T-cell (primary cell): Measurements from ENCODE around the gene MYO5A. TPM values are rescaled to one million over a fixed set of nuclear protein-coding genes. Genes with fewer than 3 reads are reported as not detected.

Experiments used
- ATAC-seq, 4 experiments: fragments of 200-7000 bp in 3 of 4; fragments of 150-1000 bp in 1 of 4; cut with Tn5 transposase; replicated peaks in 1 of 4; 1 replicate in 3 of 4; 2 replicates in 1 of 4; pipeline ENCODE4 v1.10.0; 2021; ENCODE audit warnings: moderate library complexity in 3 of 4, mild to moderate bottlenecking in 2 of 4, moderate number of reproducible peaks in 1 of 4
- CTCF ChIA-PET, 2 donors: fragments of 300-600 bp; sonication (Branson Sonifier 250); formaldehyde crosslinking; loops; one replicate each; lab custom pipeline; 2022; ENCODE audit warnings: antibody characterized with exemption in 2 of 2; lab: Charles Lee
- POLR2A ChIA-PET, 2 donors: fragments of 300-600 bp; sonication (Branson Sonifier 250); formaldehyde crosslinking; loops; one replicate each; lab custom pipeline; 2022; ENCODE audit warnings: antibody characterized with exemption in 2 of 2; lab: Charles Lee
- DNase-seq, 35 experiments: peaks; one replicate each; pipeline versions ENCODE4 v3.0.0 to v3.0.0-alpha.2; 2013 to 2023
- H3K27ac ChIP-seq: one replicate; pipeline ENCODE4 v1.5.1; 2013; ENCODE audit warnings: low read length
- H3K27me3 ChIP-seq, 2 experiments: replicated peaks in 1 of 2; 1 replicate in 1 of 2; 2 replicates in 1 of 2; pipeline versions ENCODE4 v1.6.1 to v1.7.0; 2013; ENCODE audit warnings: low read length in 1 of 2, mixed read lengths in 1 of 2; ENCODE audit not compliant: control insufficient read depth in 2 of 2, insufficient read depth in 2 of 2; ENCODE audit errors: extremely low read depth in 1 of 2
- H3K36me3 ChIP-seq, 2 donors: 1 replicate in 1 of 2; 2 replicates in 1 of 2; pipeline versions ENCODE4 v1.6.1 to v1.7.0; 2013; ENCODE audit warnings: low read length in 1 of 2; ENCODE audit not compliant: control insufficient read depth in 2 of 2, insufficient read depth in 1 of 2; ENCODE audit errors: extremely low read depth in 1 of 2
- H3K4me1 ChIP-seq, 2 experiments: 1 replicate in 1 of 2; 2 replicates in 1 of 2; pipeline versions ENCODE4 v1.6.1 to v1.7.0; 2013; ENCODE audit warnings: low read length in 2 of 2, mixed read lengths in 1 of 2; ENCODE audit not compliant: insufficient read depth in 2 of 2, control insufficient read depth in 1 of 2; ENCODE audit errors: extremely low read depth in 1 of 2
- H3K4me3 ChIP-seq, 2 donors: 1 replicate in 1 of 2; 2 replicates in 1 of 2; pipeline versions ENCODE4 v1.5.1 to v1.7.0; 2013; ENCODE audit warnings: mild to moderate bottlenecking in 2 of 2, low read length in 1 of 2, moderate library complexity in 1 of 2; ENCODE audit not compliant: control insufficient read depth in 1 of 2; ENCODE audit errors: extremely low read depth in 1 of 2
- H3K9me3 ChIP-seq: 2 replicates; pipeline ENCODE4 v1.7.0; 2013
- H3K27ac Mint-ChIP-seq, 2 donors: one replicate each; pipeline ENCODE4 v1.8.0; 2020 to 2021; ENCODE audit warnings: mild to moderate bottlenecking in 2 of 2, mixed read lengths in 2 of 2
- H3K27me3 Mint-ChIP-seq, 2 donors: one replicate each; pipeline ENCODE4 v1.8.0; 2021 to 2022; ENCODE audit warnings: mixed read lengths in 2 of 2
- H3K36me3 Mint-ChIP-seq: one replicate; pipeline ENCODE4 v1.8.0; 2021; ENCODE audit warnings: mixed read lengths
- H3K4me1 Mint-ChIP-seq, 3 donors: one replicate each; pipeline ENCODE4 v1.8.0; 2020 to 2022; ENCODE audit warnings: mixed read lengths in 3 of 3, mild to moderate bottlenecking in 1 of 3
- H3K4me3 Mint-ChIP-seq, 3 donors: one replicate each; pipeline ENCODE4 v1.8.0; 2020 to 2022; ENCODE audit warnings: mild to moderate bottlenecking in 3 of 3, mixed read lengths in 3 of 3, moderate library complexity in 3 of 3
- H3K9me3 Mint-ChIP-seq, 3 donors: one replicate each; pipeline ENCODE4 v1.8.0; 2020 to 2022; ENCODE audit warnings: mixed read lengths in 3 of 3
- WGBS: methylation state at CpG from one replicate; pipeline ENCODE4 v1.1.5; 2013; ENCODE audit warnings: missing lambda C conversion rate; ENCODE audit not compliant: insufficient coverage; 5-methylcytosine and 5-hydroxymethylcytosine counted together
- total RNA-seq, 35 experiments: library from RNA in 6 of 35; stranded (reverse) in 6 of 35; fragments of 120-200 nt in 1 of 35; gene quantifications; one replicate each; pipeline versions ENCODE4 v1.2.1 to v1.2.4 and lab custom pipeline; 2013 to 2026

Gene MYO5A
- total RNA-seq, 5 donors from 2014 or later (not counting 1 experiment from before 2014, with no cell fraction given) = 25.2 to 46.6 (median 29.5) TPM

- Histone ChIP-seq H3K4me3 (no peak overlapping the region), H3K27ac (no peak overlapping the region), H3K4me1 (no peaks in the 10 kb centered on the region), H3K9me3 (no peaks in the 10 kb centered on the region), H3K27me3 (no peaks in the 10 kb centered on the region), H3K36me3 (peaks cover 3 to 55% of the 10 kb centered on the region in 2 donors)
- peak overlapping the region in 1 of 2 donors; percentile 13 for H3K27ac Mint-ChIP-seq
- DNase-seq = no peak
- H3K36me3 Mint-ChIP-seq = peaks cover 57% of the 10 kb centered on the region
- H3K9me3 Mint-ChIP-seq = no peaks in the 10 kb centered on the region
- POLR2A ChIA-PET = interaction anchor here in 1 of 2 donors (0.6 kb wide), 1 partner anchor 13 kb away, joined by 4 read pairs; no protein-coding TSS in a partner anchor
- no peaks in the 10 kb centered on the region for H3K27me3 Mint-ChIP-seq
- no peak overlapping the region for H3K4me3 Mint-ChIP-seq
- H3K4me1 Mint-ChIP-seq = no peaks in the 10 kb centered on the region
- ATAC-seq = no peak
- WGBS = 100% methylated on average over 1 of the region's 5 CpGs
- CTCF ChIA-PET = no interaction called here
Measured at GRCh38 chr15:52348056-52348745, 180.5 kb downstream of the MYO5A start.

- Mint-ChIP-seq H3K9me3 (no peaks in the 10 kb centered on the region), H3K4me1 (no peaks in the 10 kb centered on the region), H3K36me3 (peaks cover 41% of the 10 kb centered on the region), H3K27ac (no peak overlapping the region), H3K27me3 (no peaks in the 10 kb centered on the region), H3K4me3 (no peak overlapping the region)
- Histone ChIP-seq H3K9me3 (no peaks in the 10 kb centered on the region), H3K36me3 (peaks cover 2 to 42% of the 10 kb centered on the region in 2 donors), H3K4me1 (no peaks in the 10 kb centered on the region), H3K27me3 (no peaks in the 10 kb centered on the region), H3K27ac (no peak overlapping the region), H3K4me3 (no peak overlapping the region)
- DNase-seq (no peak), ATAC-seq (no peak)
- CTCF ChIA-PET = interaction anchor here in 1 of 2 donors (0.8 kb wide), 1 partner anchor 1230 kb away, joined by 3 read pairs; no protein-coding TSS in a partner anchor
- WGBS = no CpG with 5 or more reads among the region's 1 CpG
- POLR2A ChIA-PET = interaction anchor here in 1 of 2 donors (0.7 kb wide), 1 partner anchor 19 kb away, joined by 3 read pairs; no protein-coding TSS in a partner anchor
Measured at GRCh38 chr15:52344592-52344991, 184.1 kb downstream of the MYO5A start.

DNA sequence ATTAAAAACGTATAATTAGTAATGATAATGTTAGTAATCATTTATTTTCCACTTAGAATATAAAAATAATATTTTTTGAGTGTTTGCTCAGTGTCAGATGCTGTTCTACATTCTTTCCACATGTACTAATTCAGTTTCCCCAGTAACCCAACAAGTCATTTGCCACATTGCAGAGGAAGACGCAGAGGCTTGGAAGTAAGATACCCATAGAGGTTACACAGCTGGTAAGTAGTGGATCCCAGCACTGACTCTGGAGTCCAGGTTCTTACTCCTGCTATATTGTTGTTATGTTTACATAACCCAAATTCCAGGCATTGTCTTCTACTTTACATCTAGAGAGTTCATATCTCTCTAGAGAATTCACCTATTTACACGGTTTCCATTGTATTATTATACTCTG, 184.8 kb downstream of the MYO5A start:
- Histone ChIP-seq H3K27ac (no peak overlapping the region), H3K4me1 (no peaks in the 10 kb centered on the region), H3K27me3 (no peaks in the 10 kb centered on the region), H3K36me3 (peaks cover 2 to 38% of the 10 kb centered on the region in 2 donors), H3K4me3 (no peak overlapping the region), H3K9me3 (no peaks in the 10 kb centered on the region)
- Mint-ChIP-seq H3K27ac (no peak overlapping the region), H3K9me3 (no peaks in the 10 kb centered on the region), H3K36me3 (peaks cover 37% of the 10 kb centered on the region), H3K27me3 (no peaks in the 10 kb centered on the region), H3K4me1 (no peaks in the 10 kb centered on the region), H3K4me3 (no peak overlapping the region)
- WGBS = no CpG with 5 or more reads among the region's 3 CpGs
- no peak for ATAC-seq
- POLR2A ChIA-PET = no interaction called here
- CTCF ChIA-PET = interaction anchor here (0.8 to 1.0 kb wide), 2 partner anchors 13 kb away, joined by 3 read pairs; no protein-coding TSS in a partner anchor
- DNase-seq = no peak

DNA sequence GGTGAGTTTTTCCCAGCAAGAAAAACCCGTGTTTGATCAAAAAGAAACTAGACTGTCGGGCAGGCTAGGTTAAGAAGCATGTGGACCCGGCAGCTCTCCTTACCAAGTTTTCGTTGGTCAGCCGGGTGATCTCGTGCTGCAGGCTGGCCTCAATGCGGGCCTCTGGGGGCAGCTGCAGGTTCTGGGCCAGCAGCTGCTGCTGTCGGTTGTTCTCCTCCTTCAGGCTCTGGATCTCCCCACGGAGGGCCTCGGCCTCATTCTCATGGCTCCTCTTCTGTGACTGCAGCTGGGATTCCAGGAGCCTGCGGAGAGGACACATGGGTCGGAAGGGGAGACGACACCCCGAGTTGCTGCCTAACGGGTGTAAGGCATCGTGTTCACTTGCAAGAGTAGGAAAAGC, 188.6 kb downstream of the MYO5A start:
- H3K4me1 ChIP-seq = no peaks in the 10 kb centered on the region
- no peaks in the 10 kb centered on the region for H3K9me3 Mint-ChIP-seq
- peaks cover 0 to 3% (median 0%) of the 10 kb centered on the region in 3 donors for H3K4me1 Mint-ChIP-seq
- peak overlapping the region in 1 of 2 donors; percentile 19 for H3K27ac Mint-ChIP-seq
- peaks cover 26% of the 10 kb centered on the region for H3K36me3 Mint-ChIP-seq
- no peaks in the 10 kb centered on the region for H3K9me3 ChIP-seq
- H3K27me3 ChIP-seq = no peaks in the 10 kb centered on the region
- no peaks in the 10 kb centered on the region for H3K27me3 Mint-ChIP-seq
- DNase-seq (no peak), ATAC-seq (no peak)
- ChIA-PET CTCF (no interaction called here), POLR2A (interaction anchor here in 1 of 2 donors (0.6 to 0.7 kb wide), 2 partner anchors 1606 to 1837 kb away, joined by 4 read pairs; no protein-coding TSS in a partner anchor)
- no peak overlapping the region for H3K27ac ChIP-seq
- H3K4me3 ChIP-seq = no peak overlapping the region
- no peak overlapping the region for H3K4me3 Mint-ChIP-seq
- 98% methylated on average over 13 of the region's 16 CpGs for WGBS
- H3K36me3 ChIP-seq = peaks cover 2 to 30% of the 10 kb centered on the region in 2 donors

DNA sequence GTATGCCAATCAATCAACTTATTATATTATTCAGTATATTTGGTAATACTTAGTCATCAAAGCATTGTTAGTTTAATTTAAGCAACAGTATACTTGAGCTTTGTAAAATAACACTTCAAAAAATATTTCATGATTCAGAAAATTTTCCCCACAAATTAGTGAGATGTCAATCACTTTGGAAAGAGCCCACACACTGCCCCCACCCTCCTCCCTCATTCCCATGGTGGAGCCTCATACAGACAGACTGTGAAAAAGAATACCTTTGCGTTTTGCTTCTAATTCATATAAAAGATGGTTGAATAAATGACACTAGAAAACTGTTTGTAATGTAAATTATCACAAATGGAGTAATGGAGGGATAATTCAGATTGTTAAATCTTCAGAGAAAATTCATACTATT, 189.8 kb downstream of the MYO5A start:
- Mint-ChIP-seq H3K27me3 (no peaks in the 10 kb centered on the region), H3K4me1 (peaks cover 0 to 3% (median 0%) of the 10 kb centered on the region in 3 donors), H3K27ac (no peak overlapping the region), H3K9me3 (no peaks in the 10 kb centered on the region), H3K36me3 (peaks cover 26% of the 10 kb centered on the region), H3K4me3 (no peak overlapping the region)
- no CpG with 5 or more reads among the region's 1 CpG for WGBS
- no peak for DNase-seq
- ChIA-PET POLR2A (no interaction called here), CTCF (interaction anchor here in 1 of 2 donors (0.6 to 0.9 kb wide), 2 partner anchors 17 to 392 kb away, joined by 3 to 4 read pairs; no protein-coding TSS in a partner anchor)
- peaks cover 2 to 28% of the 10 kb centered on the region in 2 donors for H3K36me3 ChIP-seq
- no peak overlapping the region for H3K4me3 ChIP-seq
- no peak overlapping the region for H3K27ac ChIP-seq
- no peaks in the 10 kb centered on the region for H3K4me1 ChIP-seq
- H3K9me3 ChIP-seq = no peaks in the 10 kb centered on the region
- no peaks in the 10 kb centered on the region for H3K27me3 ChIP-seq
- no peak for ATAC-seq

GRCh38 chr15:52338058-52338457, 190.6 kb downstream of the MYO5A start:
- Histone ChIP-seq H3K36me3 (peaks cover 2 to 28% of the 10 kb centered on the region in 2 donors), H3K27ac (peak overlapping the region; percentile 15), H3K4me1 (no peaks in the 10 kb centered on the region), H3K9me3 (no peaks in the 10 kb centered on the region), H3K4me3 (no peak overlapping the region), H3K27me3 (no peaks in the 10 kb centered on the region)
- Mint-ChIP-seq H3K27ac (peak overlapping the region; percentile 28 to 46), H3K36me3 (peaks cover 24% of the 10 kb centered on the region), H3K9me3 (no peaks in the 10 kb centered on the region), H3K4me3 (no peak overlapping the region), H3K4me1 (peaks cover 0 to 5% (median 1%) of the 10 kb centered on the region in 3 donors), H3K27me3 (no peaks in the 10 kb centered on the region)
- CTCF ChIA-PET = interaction anchor here in 1 of 2 donors (0.9 kb wide), 1 partner anchor 393 kb away, joined by 3 read pairs; no protein-coding TSS in a partner anchor
- WGBS = 100% methylated on average over 2 of the region's 3 CpGs
- POLR2A ChIA-PET = no interaction called here
- DNase-seq (no peak), ATAC-seq (no peak)
